K562 (cell line): ENCODE results near the gene PPP1R10. TPM values are rescaled to one million over a fixed set of nuclear protein-coding genes. Genes with fewer than 3 reads are reported as not detected.

ENCODE experiments used
- COPS2 ChIP-seq: fragments of 450-650 bp; conservative IDR thresholded peaks from 2 replicates; pipeline ENCODE4 v1.6.1; 2016; ENCODE audit warnings: mild to moderate bottlenecking, moderate library complexity
- KDM5B ChIP-seq: fragments of 200-600 bp; sonication (generic); IDR thresholded peaks from 2 replicates; pipeline ENCODE4 v1.6.1; 2012; ENCODE audit warnings: low read depth, mild to moderate bottlenecking, moderate library complexity, low read length, control low read depth, inconsistent platforms; ENCODE audit not compliant: insufficient replicate concordance
- KHSRP ChIP-seq: fragments of 450-650 bp; IDR thresholded peaks from 2 replicates; pipeline ENCODE4 v1.6.1; 2017
- MBD1 ChIP-seq: fragments of 250-450 bp; sonication (Bioruptor Pico); IDR thresholded peaks from 2 replicates; pipeline ENCODE4 v1.8.0; 2022; ENCODE audit warnings: inconsistent platforms
- POLR2H ChIP-seq: IDR thresholded peaks from 2 replicates; pipeline ENCODE4 v1.6.1; 2016; ENCODE audit warnings: missing genetic modification characterization, low read depth, mild to moderate bottlenecking, control low read depth, missing compliant biosample characterization, moderate library complexity
- RFX5 ChIP-seq: IDR thresholded peaks from 2 replicates; pipeline ENCODE4 v1.6.1; 2011; ENCODE audit warnings: low read depth, mild to moderate bottlenecking, improper control_type of control experiment, low read length
- TAF1 ChIP-seq: IDR thresholded peaks from 2 replicates; pipeline ENCODE4 v1.6.1; 2011; ENCODE audit warnings: mild to moderate bottlenecking, low read length, moderate library complexity; ENCODE audit not compliant: insufficient read depth, control insufficient read depth, severe bottlenecking; ENCODE audit errors: extremely low read depth
- TARDBP ChIP-seq: fragments of 450-650 bp; IDR thresholded peaks from 2 replicates; pipeline ENCODE4 v1.6.1; 2016
- TOE1 ChIP-seq, 2 experiments: fragments of 450-650 bp in 1 of 2; sonication (generic) in 1 of 2; formaldehyde crosslinking in 1 of 2; IDR thresholded peaks; 2 replicates each; pipeline versions ENCODE4 v1.7.1 to v1.8.0; 2016 to 2022; ENCODE audit warnings: borderline replicate concordance in 2 of 2, mild to moderate bottlenecking in 2 of 2, antibody characterized with exemption in 1 of 2, inconsistent platforms in 1 of 2, low read depth in 1 of 2, missing genetic modification reagents in 1 of 2, moderate library complexity in 1 of 2
- ZNF224 ChIP-seq: sonication (generic); formaldehyde crosslinking; IDR thresholded peaks from 2 replicates; pipeline ENCODE4 v1.8.0; 2022; ENCODE audit warnings: mild to moderate bottlenecking, missing genetic modification reagents
- ZNF280A ChIP-seq: fragments of 450-650 bp; IDR thresholded peaks from 2 replicates; pipeline ENCODE4 v1.6.1; 2018; ENCODE audit warnings: mild to moderate bottlenecking, low read depth; ENCODE audit not compliant: partially characterized antibody
- ZNF592 ChIP-seq: fragments of 450-650 bp; IDR thresholded peaks from 2 replicates; pipeline ENCODE4 v1.6.1; 2017; ENCODE audit warnings: antibody characterized with exemption, mild to moderate bottlenecking
- polyA plus RNA-seq, 8 experiments: library from polyadenylated mRNA; depleted of rRNA in 4 of 8; stranded (reverse) in 5 of 8; unstranded in 3 of 8; fragments of >200 nt; fragmentation: Nextera tagmentation in 2 of 8; fragmentation: Illumina TruSeq in 1 of 8; extraction: Ambion mirVana in 2 of 8; extraction: Trizol in 1 of 8; gene quantifications; 2 replicates each; pipeline versions ENCODE4 v1.2.1 to v1.2.3, GENCODE V29; 2011 to 2014; ENCODE audit warnings: inconsistent platforms in 1 of 8, missing spikeins in 1 of 8
- total RNA-seq, 7 experiments: library from RNA; depleted of rRNA in 6 of 7; stranded (reverse); fragments of >200 nt in 6 of 7; fragmentation: Illumina TruSeq in 2 of 7; extraction: Trizol in 2 of 7; gene quantifications; 2 replicates each; pipeline versions ENCODE4 v1.2.1 to v1.2.3, GENCODE V29; 2011 to 2021; ENCODE audit warnings: low replicate concordance in 1 of 7

PPP1R10 gene
- total and polyA plus RNA-seq, 9 of the 15 experiments (the other 6 are each of a cell fraction or from before 2014, with no cell fraction given), result 14.1 to 65.5 (median 32.6) TPM

- TF ChIP-seq MBD1 (CRISPR knock-in tag), result no peak; the same call in 1 of the 2 replicates
- no peak for TF ChIP-seq ZNF280A
- TF ChIP-seq POLR2H (tag), result no peak
- peak; percentile 79; the same call in 1 of the 2 replicates for TF ChIP-seq TARDBP
- peak; percentile 76 for TF ChIP-seq KDM5B
- no peak for TF ChIP-seq COPS2
- TF ChIP-seq ZNF592, result 0 out of 2 replicates have a peak, but pooled peaks have one; percentile 48
- TF ChIP-seq TAF1, result no peak
- peak; percentile 27; the same call in 1 of the 2 replicates for TF ChIP-seq TOE1 (IDR thresholded peaks at IDR 0.05; ENCODE audit: borderline replicate concordance)
- TF ChIP-seq TOE1 (CRISPR knock-in tag; IDR thresholded peaks at IDR 0.05; ENCODE audit: borderline replicate concordance, low read depth), result no peak
- TF ChIP-seq RFX5, result no peak
- TF ChIP-seq KHSRP, result peak; percentile 54; the same call in 1 of the 2 replicates
- peak; percentile 66; the same call in 1 of the 2 replicates for TF ChIP-seq ZNF224 (CRISPR knock-in tag)
These were observed 2.8 kb downstream of the PPP1R10 start (continued) for GRCh38 chr6:30614044-30614842.
